H7 (cell line): Measurements from ENCODE around the gene USP33. TPM values are rescaled to one million over a fixed set of nuclear protein-coding genes. Genes with fewer than 3 reads are reported as not detected.
"Not testable (repeated sequence)": the region's sequence is repeated elsewhere in the genome, so short reads cannot be mapped to it uniquely, and the experiment has no call there.

Source experiments
- DNase-seq: peaks from one replicate; pipeline ENCODE4 v3.0.0; 2012
- H3K27me3 ChIP-seq: 2 replicates; pipeline ENCODE4 v1.6.0; 2011; ENCODE audit warnings: mild to moderate bottlenecking, low read length; ENCODE audit not compliant: control insufficient read depth, insufficient read depth
- H3K36me3 ChIP-seq: replicated peaks from 2 replicates; pipeline ENCODE4 v1.5.1; 2011; ENCODE audit warnings: low read length; ENCODE audit not compliant: control insufficient read depth, insufficient read depth
- H3K4me3 ChIP-seq: 2 replicates; pipeline ENCODE4 v1.5.1; 2011; ENCODE audit warnings: low read depth, mild to moderate bottlenecking, control low read depth, low read length, moderate library complexity; ENCODE audit not compliant: insufficient read depth
- total RNA-seq: library from RNA; depleted of rRNA; stranded (reverse); fragments of >200 nt; shearing (Covaris generic); gene quantifications from 2 replicates; pipeline ENCODE4 v1.2.3, GENCODE V29; 2014; rRNA removed

Gene USP33
- 86.4 and 101 TPM in 2 replicates for total RNA-seq

DNA sequence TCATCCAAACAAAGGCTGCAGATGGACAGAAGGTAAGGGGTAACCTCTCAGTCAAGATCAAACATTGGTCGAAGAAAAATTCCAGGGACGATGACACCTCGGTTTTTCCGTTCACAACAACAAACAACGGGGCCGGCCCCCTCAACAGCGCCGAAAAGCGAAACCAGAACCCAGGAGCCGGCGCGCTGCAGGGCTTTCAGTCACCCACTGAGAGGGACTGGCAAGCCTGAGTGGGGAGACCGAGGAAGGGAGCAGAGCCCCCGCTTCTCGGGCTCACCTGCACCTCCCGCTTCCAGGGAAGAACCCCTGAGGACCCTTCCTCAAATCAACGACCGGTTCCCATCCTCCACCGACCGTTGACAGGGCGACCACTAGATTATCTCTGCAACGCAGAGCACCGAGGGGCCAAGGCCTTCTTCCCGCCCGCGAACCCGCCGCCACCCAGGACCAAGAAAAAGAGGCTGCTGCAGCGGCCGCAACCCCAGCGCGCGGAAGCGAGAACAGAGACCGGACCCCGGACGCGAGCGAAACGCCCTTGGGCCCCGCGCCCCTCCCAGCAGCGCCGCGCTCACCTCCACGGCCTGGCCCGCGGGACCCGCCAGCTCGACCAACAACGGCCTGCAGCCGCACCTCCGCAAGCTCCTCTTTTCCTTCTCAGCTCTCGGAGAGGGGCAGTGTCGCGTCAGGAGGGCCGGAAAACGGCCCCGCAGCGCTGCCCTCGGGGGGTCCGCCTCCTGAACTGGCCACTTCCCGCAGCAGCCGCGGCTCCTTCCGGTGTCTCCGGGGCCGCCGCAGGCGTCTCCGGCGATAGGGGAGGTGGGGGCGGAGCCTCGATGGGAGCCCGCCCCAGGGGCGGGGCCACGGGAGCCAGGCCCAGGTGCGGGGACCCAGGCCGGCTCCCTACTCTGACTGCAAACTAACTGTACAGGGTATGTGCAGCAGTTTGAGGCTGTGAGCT is at the start of gene USP33:
USP33 (minus strand) TSS at position 782 of the 958 bp plus-strand sequence. CDS start 18,155 bp downstream, outside the sequence.
- no peaks in the 10 kb centered on the region for H3K27me3 ChIP-seq
- peak; percentile 96 for DNase-seq

DNA sequence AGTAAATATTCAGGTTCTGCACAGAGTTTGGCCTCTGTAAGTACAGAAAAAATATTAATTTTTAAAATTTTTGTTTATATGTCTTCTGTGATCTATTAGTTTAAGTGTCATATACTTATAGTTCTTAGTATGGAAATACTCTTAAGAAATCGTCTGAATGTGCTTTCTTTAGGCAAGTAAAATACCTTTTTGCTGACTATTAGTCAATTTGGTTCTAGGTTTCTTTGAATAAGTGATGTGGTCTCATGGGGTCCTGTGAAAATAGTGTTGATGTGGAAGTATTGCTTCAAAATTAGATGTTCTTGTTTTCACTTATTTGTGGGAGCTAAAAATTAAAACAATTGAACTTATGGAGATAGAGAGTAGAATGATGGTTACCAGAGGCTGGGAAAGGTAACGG is 43.7 kb upstream of the USP33 start:
- no peak for DNase-seq
- H3K4me3 ChIP-seq = no peak overlapping the region
- no peaks in the 10 kb centered on the region for H3K27me3 ChIP-seq

More for the DNA sequence above, at the start of gene USP33:
- peak within 1 kb of the TSS; percentile 98 for H3K4me3 ChIP-seq
- H3K36me3 ChIP-seq = no peaks in the 10 kb centered on the region

DNA sequence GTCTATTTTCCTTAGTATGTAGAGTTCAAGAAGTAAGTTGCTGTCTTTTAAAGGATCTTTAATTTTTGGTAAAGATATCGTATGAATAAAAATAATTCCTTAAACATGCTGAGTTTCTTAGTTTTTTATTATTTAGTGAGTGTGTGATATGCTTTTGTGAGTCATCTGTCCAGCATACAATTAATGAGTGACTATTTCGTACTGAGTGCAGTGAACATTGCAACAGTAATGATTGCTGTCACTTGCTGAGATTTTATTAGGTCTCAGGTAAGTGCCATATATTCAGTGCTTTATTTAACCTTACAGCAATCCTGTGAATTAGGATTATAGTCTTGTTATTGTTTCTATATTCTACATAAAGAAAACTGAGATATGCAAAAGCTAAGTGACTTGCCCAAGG is 42.4 kb upstream of the USP33 start:
- DNase-seq = no peak

More for the DNA sequence above, 43.7 kb upstream of the USP33 start:
- 0 out of 2 replicates have a peak, but pooled peaks cover 1% of the 10 kb centered on the region for H3K36me3 ChIP-seq

DNA sequence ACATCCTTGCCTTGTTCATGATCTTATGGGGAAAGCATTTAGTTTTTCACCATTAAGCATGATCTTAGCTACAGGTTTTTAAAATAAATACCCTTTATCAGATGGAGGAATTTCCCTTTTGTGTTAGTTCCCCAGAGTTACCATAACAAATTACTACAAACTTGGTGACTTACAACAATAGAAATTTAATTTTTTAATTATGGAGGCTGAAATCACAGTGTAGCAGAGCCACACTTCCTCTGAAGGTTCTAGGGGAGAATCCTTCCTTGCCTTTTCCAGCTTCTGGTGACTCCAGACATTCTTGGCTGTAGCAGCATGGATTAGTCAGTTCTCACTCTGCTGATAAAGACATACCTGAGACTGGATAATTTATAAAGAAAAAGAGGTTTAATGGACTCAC is 38.3 kb upstream of the USP33 start:
- no peak for DNase-seq
- Histone ChIP-seq H3K4me3 (no peak overlapping the region), H3K36me3 (no peaks in the 10 kb centered on the region), H3K27me3 (no peaks in the 10 kb centered on the region)

More for the DNA sequence above, 42.4 kb upstream of the USP33 start:
- Histone ChIP-seq H3K36me3 (no peaks in the 10 kb centered on the region), H3K4me3 (no peak overlapping the region), H3K27me3 (no peaks in the 10 kb centered on the region)

DNA sequence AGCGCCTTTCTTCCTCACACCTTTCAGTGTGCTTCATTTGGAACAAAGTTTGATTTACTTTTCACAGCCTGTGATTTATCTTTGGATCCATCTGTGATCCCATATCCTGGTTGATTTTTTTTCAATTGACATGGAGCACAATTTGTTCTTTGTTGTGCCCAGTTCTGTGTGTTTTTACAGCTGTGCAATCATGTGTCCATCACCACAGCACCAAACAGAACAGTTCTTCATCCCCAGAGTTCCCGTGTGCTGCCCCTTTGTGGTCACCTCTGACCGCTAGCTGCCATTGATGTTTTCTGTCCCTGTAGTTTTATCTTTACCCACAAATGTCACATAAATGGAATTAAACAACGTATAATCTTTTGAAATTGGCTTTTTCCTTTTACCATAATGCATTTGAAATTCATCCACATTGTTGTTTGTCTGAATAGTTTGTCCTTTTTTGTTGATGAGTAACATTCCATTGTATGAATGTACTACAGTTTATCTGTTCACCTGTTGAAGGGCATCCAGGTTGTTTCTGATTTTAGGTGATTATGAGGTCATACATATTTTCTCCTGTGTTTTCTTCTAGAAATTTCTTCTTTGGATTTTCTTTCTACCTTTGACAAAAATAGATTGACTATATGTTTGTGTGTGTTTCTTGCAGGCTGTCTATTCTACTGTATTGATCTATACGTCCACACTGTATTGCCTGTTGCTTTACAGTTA is 37.2 kb upstream of the USP33 start:
- Histone ChIP-seq H3K36me3 (no peaks in the 10 kb centered on the region), H3K27me3 (no peaks in the 10 kb centered on the region), H3K4me3 (no peak overlapping the region)
- no peak for DNase-seq

DNA sequence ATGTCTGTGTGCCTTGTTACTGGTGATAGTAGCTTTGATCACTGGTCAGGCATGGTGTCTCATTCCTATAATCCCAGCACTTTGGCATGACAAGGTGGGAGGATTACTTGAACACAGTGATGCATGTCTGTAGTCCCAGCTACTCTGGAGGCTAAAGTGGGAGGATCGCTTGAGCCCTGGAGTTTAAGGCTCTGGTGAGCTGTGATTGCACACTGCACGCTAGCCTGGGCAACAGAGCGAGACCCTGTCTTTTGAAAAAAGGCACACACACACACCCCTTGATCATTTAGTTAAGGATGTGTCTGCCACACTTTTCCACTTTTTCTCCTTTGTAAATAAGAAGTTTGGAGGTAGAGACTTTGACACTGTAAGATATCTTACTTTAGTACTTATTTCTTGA is 34.9 kb upstream of the USP33 start:
- no peak overlapping the region for H3K4me3 ChIP-seq
- DNase-seq = no peak
- no peaks in the 10 kb centered on the region for H3K36me3 ChIP-seq
- no peaks in the 10 kb centered on the region for H3K27me3 ChIP-seq

DNA sequence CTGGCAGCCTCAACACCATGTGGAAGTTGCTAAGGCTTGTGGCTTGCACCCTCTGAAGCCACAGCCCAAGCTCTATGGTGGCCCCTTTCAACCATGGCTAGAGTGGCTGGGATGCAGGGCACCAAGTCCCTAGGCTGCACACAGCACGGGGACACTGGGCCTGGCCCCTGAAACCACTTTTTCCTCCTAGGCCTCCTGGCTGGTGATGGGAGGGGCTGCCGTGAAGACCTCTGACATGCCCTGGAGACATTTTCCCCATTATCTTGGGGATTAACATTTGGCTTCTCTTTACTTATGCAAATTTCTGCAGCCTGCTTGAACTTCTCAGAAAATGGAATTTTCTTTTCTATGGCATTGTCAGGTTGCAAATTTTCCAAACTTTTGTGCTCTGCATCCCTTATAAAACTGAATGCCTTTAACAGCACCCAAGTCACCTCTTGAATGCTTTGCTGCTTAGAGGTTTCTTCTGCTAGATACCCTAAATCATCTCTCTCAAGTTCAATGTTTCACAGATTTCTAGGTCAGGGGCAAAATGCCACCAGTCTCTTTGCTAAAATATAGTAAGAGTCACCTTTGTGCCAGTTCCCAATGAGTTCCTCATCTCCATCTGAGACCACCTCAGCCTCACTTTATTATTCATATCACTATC is 26.6 kb upstream of the USP33 start:
- not testable (repeated sequence) for H3K27me3 ChIP-seq, DNase-seq

DNA sequence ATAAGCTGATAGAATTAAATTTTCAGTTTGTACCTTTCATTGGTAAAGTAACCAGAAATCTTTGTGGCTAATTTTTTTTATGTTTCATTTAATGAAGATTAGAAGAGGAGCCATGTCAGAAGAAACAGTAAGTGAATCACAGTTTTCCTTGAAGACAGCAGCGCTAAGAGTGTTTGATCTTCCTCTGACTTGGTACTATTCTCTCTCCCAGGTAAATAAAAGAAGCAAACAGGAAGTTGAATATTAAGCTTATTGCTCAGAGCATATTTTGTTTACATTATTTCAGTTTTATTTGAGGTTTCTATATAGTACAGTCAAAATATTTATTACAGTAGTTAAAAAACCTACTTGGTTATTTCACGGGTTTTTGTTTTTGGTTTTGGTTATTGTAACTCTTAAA is 23.5 kb upstream of the USP33 start:
- H3K27me3 ChIP-seq = no peaks in the 10 kb centered on the region
- no peak for DNase-seq
- no peak overlapping the region for H3K4me3 ChIP-seq
- peaks cover 1% of the 10 kb centered on the region; the same call in 1 of the 2 replicates for H3K36me3 ChIP-seq

More for the DNA sequence above, 26.6 kb upstream of the USP33 start:
- not testable (repeated sequence) for H3K4me3 ChIP-seq, H3K36me3 ChIP-seq

DNA sequence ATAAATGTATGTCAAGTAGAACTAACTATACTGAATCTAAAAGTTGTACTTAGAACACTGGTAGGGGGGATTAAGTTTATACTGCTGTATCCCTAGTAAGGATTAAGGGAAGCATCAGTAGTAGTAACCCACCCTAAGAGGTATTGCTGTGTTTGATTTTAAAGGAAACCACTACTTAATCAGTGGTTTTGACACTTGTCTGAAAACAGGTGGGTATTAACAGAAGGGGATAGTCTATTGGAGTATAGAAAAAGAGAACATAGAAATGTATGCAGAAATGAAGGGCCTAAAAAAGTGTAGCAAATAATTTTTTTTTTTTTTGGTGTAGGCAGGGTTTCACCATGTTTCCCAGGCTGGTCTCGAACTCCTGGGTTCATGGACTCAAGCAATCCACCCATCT is 22.0 kb upstream of the USP33 start:
- Histone ChIP-seq H3K4me3 (no peak overlapping the region), H3K27me3 (no peaks in the 10 kb centered on the region), H3K36me3 (peaks cover 1% of the 10 kb centered on the region; the same call in 1 of the 2 replicates)
- no peak for DNase-seq

DNA sequence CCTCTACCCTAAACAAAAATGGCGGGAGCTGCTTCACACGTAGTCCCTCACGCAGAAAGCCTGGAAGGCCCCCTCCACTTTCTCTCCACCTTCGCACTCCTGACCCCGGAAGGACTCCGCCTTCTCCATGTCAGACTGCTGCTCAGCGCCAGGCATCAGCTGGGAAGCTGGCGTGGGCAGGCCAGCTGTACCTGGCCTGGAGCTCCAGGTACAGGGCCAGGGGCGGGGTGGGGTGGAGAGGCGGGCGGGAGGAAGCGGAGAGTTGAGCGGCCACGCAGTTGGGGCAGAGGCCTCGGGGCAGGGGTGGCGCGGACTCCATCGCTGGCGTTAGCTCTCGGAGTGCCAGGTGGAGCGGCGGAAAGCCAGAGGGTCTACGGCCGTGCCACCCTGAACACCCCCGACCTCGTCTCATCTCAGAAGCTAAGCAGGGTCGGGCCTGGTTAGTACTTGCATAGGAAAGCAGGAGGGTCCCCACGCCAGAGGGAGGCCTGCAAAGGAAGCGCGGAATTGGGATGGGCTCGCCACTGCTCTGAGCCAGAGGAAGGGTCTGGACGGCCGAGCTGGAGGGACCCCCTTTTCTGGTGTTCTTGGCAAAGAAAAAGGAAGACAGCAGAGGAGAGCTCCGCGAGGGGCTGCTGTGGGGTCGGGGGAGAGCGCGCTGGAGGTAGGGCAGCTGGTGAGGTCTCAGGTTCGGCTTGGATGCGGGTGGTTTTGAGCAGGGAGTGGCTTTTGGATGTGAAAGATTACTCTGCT is 20.1 kb upstream of the USP33 start, which contains the start of gene MIGA1:
MIGA1 (plus strand) TSS at position 121 of the 753 bp plus-strand sequence. CDS start 3,604 bp downstream, outside the sequence.
- peaks cover 1% of the 10 kb centered on the region; the same call in 1 of the 2 replicates for H3K36me3 ChIP-seq
- peak within 1 kb of the TSS; percentile 89 for H3K4me3 ChIP-seq
- H3K27me3 ChIP-seq = no peaks in the 10 kb centered on the region
- DNase-seq = peak; percentile 89

DNA sequence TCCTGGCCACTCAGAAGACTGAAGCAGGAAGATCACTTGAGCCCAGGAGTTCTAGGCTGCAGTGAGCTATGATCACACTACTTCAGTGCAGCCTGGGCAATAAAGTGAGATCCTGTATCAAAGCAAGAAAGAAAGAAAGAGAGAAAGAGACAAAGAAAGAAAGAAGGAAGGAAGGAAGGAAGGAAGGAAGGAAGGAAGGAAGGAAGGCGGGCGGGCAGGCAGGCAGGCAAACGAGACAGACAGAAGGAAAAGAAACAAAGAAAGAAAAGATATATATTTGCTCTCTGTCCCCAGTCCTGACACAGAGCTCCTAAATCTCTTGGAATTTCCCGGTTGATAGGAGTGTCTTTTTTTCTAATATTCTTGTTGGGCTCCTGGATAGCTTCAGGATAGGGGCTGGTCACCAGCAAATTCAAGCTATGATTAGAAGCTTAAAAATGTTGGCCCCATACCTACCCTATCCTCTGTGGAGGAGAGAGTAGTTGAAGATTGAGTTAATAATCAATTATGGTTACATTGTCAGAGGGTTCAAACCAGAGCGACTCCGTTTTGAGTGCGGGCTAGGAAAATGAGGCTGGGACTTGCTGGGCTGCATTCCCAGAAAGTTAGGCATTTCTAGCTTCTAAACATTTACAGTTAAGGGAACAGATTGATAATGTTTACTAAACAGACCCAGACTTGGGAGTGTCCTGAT is 16.5 kb upstream of the USP33 start:
- Histone ChIP-seq H3K27me3 (no peaks in the 10 kb centered on the region), H3K4me3 (no peak overlapping the region), H3K36me3 (no peaks in the 10 kb centered on the region)
- no peak for DNase-seq

DNA sequence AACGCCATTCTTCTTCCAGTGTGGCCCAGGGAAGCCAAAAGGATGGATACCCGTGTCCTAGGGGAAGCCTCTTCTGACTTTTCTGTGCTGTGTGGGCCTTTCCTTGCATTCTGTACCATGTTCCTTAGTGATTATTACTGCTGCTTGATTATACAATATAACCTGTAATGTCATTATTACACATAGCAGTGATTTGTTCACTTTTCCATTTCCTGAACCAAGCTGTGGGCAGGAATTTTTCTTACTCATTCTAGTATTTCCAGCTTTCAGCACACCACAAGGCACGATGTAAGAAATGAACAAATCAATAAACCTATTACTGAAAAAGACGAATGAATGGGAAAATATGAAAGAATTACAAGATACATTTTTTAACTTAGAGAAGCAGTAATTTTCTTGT is 8.4 kb upstream of the USP33 start:
- no peaks in the 10 kb centered on the region for H3K36me3 ChIP-seq
- no peak for DNase-seq
- H3K4me3 ChIP-seq = no peak overlapping the region
- no peaks in the 10 kb centered on the region; the same call in 1 of the 2 replicates for H3K27me3 ChIP-seq

DNA sequence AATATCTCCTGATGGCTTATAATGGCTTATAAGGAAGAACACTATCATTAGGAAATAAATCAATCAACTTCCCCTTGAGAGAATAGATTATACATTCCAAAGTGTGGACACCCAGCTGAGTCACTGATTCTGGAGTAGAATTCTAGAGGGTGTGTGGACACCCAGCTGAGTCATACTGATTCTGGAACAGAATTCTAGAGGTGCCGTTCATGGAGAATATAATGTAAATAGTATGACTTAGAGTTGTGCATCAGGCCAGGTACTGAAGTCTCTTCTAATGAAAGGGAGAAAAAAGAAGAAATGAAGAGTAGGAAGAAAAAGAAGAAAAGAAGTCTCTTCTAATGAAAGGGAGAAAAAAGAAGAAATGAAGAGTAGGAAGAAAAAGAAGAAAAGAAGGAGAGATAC is 2.4 kb upstream of the USP33 start:
- H3K4me3 ChIP-seq = no peak overlapping the region
- no peaks in the 10 kb centered on the region; the same call in 1 of the 2 replicates for H3K27me3 ChIP-seq
- H3K36me3 ChIP-seq = no peaks in the 10 kb centered on the region
- DNase-seq = no peak
